Dedifferentiated amniotic fluid mesenchymal stem cell (primary cell): ENCODE data around the gene EVA1A.
"Not testable (repeated sequence)": the region's sequence is repeated elsewhere in the genome, so short reads cannot be mapped to it uniquely, and the experiment has no call there.

Experiments used
- DNase-seq: peaks from one replicate; pipeline ENCODE4 v3.0.0-alpha.2; 2016; ENCODE audit errors: extremely low spot score

The EVA1A gene

GRCh38 chr2:75484840-75485239 lies 75.9 kb downstream of the EVA1A start:
- DNase-seq: no peak

GRCh38 chr2:75483878-75484277 lies 76.9 kb downstream of the EVA1A start:
- DNase-seq: no peak

GRCh38 chr2:75482398-75482797 lies 78.3 kb downstream of the EVA1A start:
- no peak for DNase-seq

GRCh38 chr2:75480971-75481836 lies 79.5 kb downstream of the EVA1A start:
- no peak for DNase-seq

- not testable (repeated sequence) for DNase-seq
Observed at GRCh38 chr2:75477696-75478095, 83.0 kb downstream of the EVA1A start.

- DNase-seq: no peak
Observed at GRCh38 chr2:75476761-75477160, 84.0 kb downstream of the EVA1A start.

GRCh38 chr2:75475976-75476375 lies 84.8 kb downstream of the EVA1A start:
- DNase-seq: no peak

GRCh38 chr2:75475049-75475448 lies 85.7 kb downstream of the EVA1A start:
- no peak for DNase-seq

GRCh38 chr2:75474115-75474514 lies 86.6 kb downstream of the EVA1A start:
- DNase-seq: no peak

- peak; percentile 42 for DNase-seq
Observed at GRCh38 chr2:75466708-75467311, 93.9 kb downstream of the EVA1A start.

- DNase-seq: peak; percentile 45
Observed at GRCh38 chr2:75465317-75465984, 95.3 kb downstream of the EVA1A start.

GRCh38 chr2:75464348-75464946 lies 96.3 kb downstream of the EVA1A start:
- DNase-seq: peak; percentile 23

GRCh38 chr2:75462721-75463120 lies 98.0 kb downstream of the EVA1A start:
- no peak for DNase-seq

- DNase-seq: no peak
Observed at GRCh38 chr2:75462206-75462605, 98.5 kb downstream of the EVA1A start.

- DNase-seq: no peak
Observed at GRCh38 chr2:75460630-75461029, 100.1 kb downstream of the EVA1A start.

GRCh38 chr2:75459565-75460310 lies 101.0 kb downstream of the EVA1A start:
- DNase-seq: no peak

GRCh38 chr2:75458201-75458600 lies 102.5 kb downstream of the EVA1A start:
- no peak for DNase-seq

- no peak for DNase-seq
Observed at GRCh38 chr2:75456825-75457224, 103.9 kb downstream of the EVA1A start.

- no peak for DNase-seq
Observed at GRCh38 chr2:75456111-75456510, 104.6 kb downstream of the EVA1A start.

- DNase-seq: no peak
Observed at GRCh38 chr2:75454241-75454620, 106.5 kb downstream of the EVA1A start.

GRCh38 chr2:75453384-75454240 lies 107.1 kb downstream of the EVA1A start:
- DNase-seq: no peak
